GM20431 (cell line): ENCODE data around the gene INPP5D.
"Not testable (repeated sequence)": the region's sequence is repeated elsewhere in the genome, so short reads cannot be mapped to it uniquely, and the experiment has no call there.

Source experiments
- in situ Hi-C: fragments of 300-500 bp; cut with MseI, MboI; formaldehyde crosslinking; loops from one replicate; pipeline ENCODE4 v1.15.0; 2020; ENCODE audit warnings: low sequenced_read_pairs; ENCODE audit not compliant: unreplicated experiment

INPP5D gene

GRCh38 chr2:233156461-233156860 lies 96.3 kb downstream of the INPP5D start:
- in situ Hi-C loops: not testable (repeated sequence)

- in situ Hi-C loops: no loop called here
Measured at GRCh38 chr2:233161730-233162129, 101.6 kb downstream of the INPP5D start.

- in situ Hi-C loops: no loop called here
Measured at GRCh38 chr2:233162770-233163169, 102.6 kb downstream of the INPP5D start.

- in situ Hi-C loops: no loop called here
Measured at GRCh38 chr2:233163486-233164103, 103.5 kb downstream of the INPP5D start.

GRCh38 chr2:233164128-233164635 lies 104.0 kb downstream of the INPP5D start:
- in situ Hi-C loops: no loop called here

- in situ Hi-C loops: no loop called here
Measured at GRCh38 chr2:233164967-233165366, 104.8 kb downstream of the INPP5D start.

GRCh38 chr2:233165543-233165894 lies 105.4 kb downstream of the INPP5D start:
- in situ Hi-C loops: no loop called here

GRCh38 chr2:233165895-233166661 lies 105.9 kb downstream of the INPP5D start:
- in situ Hi-C loops: no loop called here

- in situ Hi-C loops: no loop called here
Measured at GRCh38 chr2:233168445-233168844, 108.3 kb downstream of the INPP5D start.

GRCh38 chr2:233168919-233169318 lies 108.8 kb downstream of the INPP5D start:
- in situ Hi-C loops: no loop called here

- in situ Hi-C loops: no loop called here
Measured at GRCh38 chr2:233171344-233171743, 111.2 kb downstream of the INPP5D start.

- in situ Hi-C loops: no loop called here
Measured at GRCh38 chr2:233173115-233173514, 113.0 kb downstream of the INPP5D start.

GRCh38 chr2:233174137-233174536 lies 114.0 kb downstream of the INPP5D start:
- in situ Hi-C loops: no loop called here

- in situ Hi-C loops: no loop called here
Measured at GRCh38 chr2:233178994-233179847, 119.1 kb downstream of the INPP5D start.

GRCh38 chr2:233179848-233180366 lies 119.8 kb downstream of the INPP5D start:
- in situ Hi-C loops: no loop called here

- in situ Hi-C loops: no loop called here
Measured at GRCh38 chr2:233183869-233184418, 123.8 kb downstream of the INPP5D start.

- in situ Hi-C loops: no loop called here
Measured at GRCh38 chr2:233184669-233185068, 124.5 kb downstream of the INPP5D start.

GRCh38 chr2:233185330-233185729 lies 125.2 kb downstream of the INPP5D start:
- in situ Hi-C loops: no loop called here

- in situ Hi-C loops: no loop called here
Measured at GRCh38 chr2:233185963-233186362, 125.8 kb downstream of the INPP5D start.

- in situ Hi-C loops: no loop called here
Measured at GRCh38 chr2:233186851-233187250, 126.7 kb downstream of the INPP5D start.
